T-helper 9 cell (primary cell): ENCODE results near the gene ANKMY1.

ENCODE experiments used
- DNase-seq: peaks from one replicate; pipeline ENCODE4 v3.0.0-alpha.2; 2020

Gene ANKMY1

GRCh38 chr2:240443891-240444301, 113.9 kb downstream of the ANKMY1 start:
- DNase-seq: no peak

- no peak for DNase-seq
Observed at GRCh38 chr2:240442891-240443715, 114.7 kb downstream of the ANKMY1 start.

- no peak for DNase-seq
Observed at GRCh38 chr2:240441993-240442411, 115.8 kb downstream of the ANKMY1 start.

GRCh38 chr2:240441326-240441992, 116.3 kb downstream of the ANKMY1 start:
- DNase-seq: no peak

GRCh38 chr2:240440704-240441320, 117.0 kb downstream of the ANKMY1 start:
- no peak for DNase-seq

- no peak for DNase-seq
Observed at GRCh38 chr2:240440251-240440650, 117.5 kb downstream of the ANKMY1 start.

- no peak for DNase-seq
Observed at GRCh38 chr2:240439698-240440151, 118.1 kb downstream of the ANKMY1 start.

- no peak for DNase-seq
Observed at GRCh38 chr2:240438810-240439697, 118.7 kb downstream of the ANKMY1 start.

- peak; percentile 57 for DNase-seq
Observed at GRCh38 chr2:240437861-240438809, 119.7 kb downstream of the ANKMY1 start.

GRCh38 chr2:240437551-240437860, 120.3 kb downstream of the ANKMY1 start:
- no peak for DNase-seq

GRCh38 chr2:240436683-240437550, 120.9 kb downstream of the ANKMY1 start:
- DNase-seq: no peak

- no peak for DNase-seq
Observed at GRCh38 chr2:240435948-240436682, 121.7 kb downstream of the ANKMY1 start.

- DNase-seq: peak; percentile 40
Observed at GRCh38 chr2:240435457-240435947, 122.3 kb downstream of the ANKMY1 start, which contains the start of gene GPC1. GPC1 (plus strand) TSS chr2:240435663; CDS start chr2:240435919, 256 bp downstream.

GRCh38 chr2:240434728-240435456, 122.9 kb downstream of the ANKMY1 start:
- DNase-seq: peak; percentile 85

- DNase-seq: no peak
Observed at GRCh38 chr2:240433973-240434727, 123.6 kb downstream of the ANKMY1 start.

- no peak for DNase-seq
Observed at GRCh38 chr2:240432820-240433801, 124.7 kb downstream of the ANKMY1 start.

GRCh38 chr2:240432430-240432819, 125.4 kb downstream of the ANKMY1 start:
- no peak for DNase-seq
